Tibial nerve (tissue), 4 donors: ENCODE results near the gene MTCH2. TPM values are rescaled to one million over a fixed set of nuclear protein-coding genes. Genes with fewer than 3 reads are reported as not detected.

Source experiments
- DNase-seq, 2 donors: peaks; one replicate each; pipeline ENCODE4 v3.0.0-alpha.2; 2019; ENCODE audit warnings: low spot score in 2 of 2
- H3K27ac ChIP-seq, 4 donors: fragments of 200-600 bp; sonication (generic) in 3 of 4; one replicate each; pipeline ENCODE4 v1.5.1; 2017 to 2019; ENCODE audit warnings: mild to moderate bottlenecking in 1 of 4
- H3K27me3 ChIP-seq, 2 donors: fragments of 200-600 bp; sonication (generic) in 1 of 2; one replicate each; pipeline versions ENCODE4 v1.5.1 to v1.6.0; 2017 to 2019
- H3K36me3 ChIP-seq, 3 donors: fragments of 200-600 bp; sonication (generic); one replicate each; pipeline ENCODE4 v1.5.1; 2018 to 2019
- H3K4me1 ChIP-seq, 4 donors: fragments of 200-600 bp; sonication (generic) in 3 of 4; one replicate each; pipeline ENCODE4 v1.5.1; 2017 to 2019
- H3K4me3 ChIP-seq, 4 donors: fragments of 200-600 bp; sonication (generic) in 3 of 4; one replicate each; pipeline ENCODE4 v1.5.1; 2017 to 2019; ENCODE audit warnings: mild to moderate bottlenecking in 1 of 4, moderate library complexity in 1 of 4
- H3K9me3 ChIP-seq, 4 donors: fragments of 200-600 bp; sonication (generic) in 3 of 4; one replicate each; pipeline ENCODE4 v1.5.1; 2017 to 2019
- EP300 ChIP-seq, 2 donors: sonication (generic); formaldehyde crosslinking; IDR thresholded peaks; one replicate each; pipeline ENCODE4 v1.6.1; 2017; ENCODE audit warnings: antibody characterized with exemption in 2 of 2, mild to moderate bottlenecking in 1 of 2
- POLR2A ChIP-seq, 2 donors: fragments of 450-650 bp; IDR thresholded peaks; one replicate each; pipeline ENCODE4 v1.6.1; 2017; ENCODE audit warnings: antibody characterized with exemption in 2 of 2, mild to moderate bottlenecking in 2 of 2, moderate library complexity in 2 of 2
- WGBS, 2 donors: methylation state at CpG; one replicate each; pipeline ENCODE4 v1.1.5; 2018; 5-methylcytosine and 5-hydroxymethylcytosine counted together
- total RNA-seq, 4 donors: library from RNA; depleted of rRNA; stranded (reverse); fragments of >200 nt; gene quantifications; one replicate each; pipeline ENCODE4 v1.1.0, GENCODE V29; 2016
- TF ChIP-seq, protein P1 (sequence below), 5 experiments: fragments of 200-600 bp in 3 of 5; fragments of 450-650 bp in 2 of 5; sonication (generic) in 3 of 5; IDR thresholded peaks; one replicate each; pipeline ENCODE4 v1.5.1; 2016 to 2019; ENCODE audit warnings: antibody characterized with exemption in 5 of 5, mild to moderate bottlenecking in 3 of 5, moderate library complexity in 2 of 5

MTCH2 gene
- total RNA-seq, 4 donors from 2014 or later: 33.0 to 50.2 (median 36.3) TPM

GRCh38 chr11:47631473-47631872 lies 10.9 kb downstream of the MTCH2 start:
- H3K9me3 ChIP-seq: no peaks in the 10 kb centered on the region
- H3K36me3 ChIP-seq: peaks cover 4 to 93% (median 25%) of the 10 kb centered on the region in 3 donors
- no peak overlapping the region for H3K27ac ChIP-seq
- no peak for DNase-seq
- 47 to 49% methylated on average over 5 of the region's 5 CpGs for WGBS, 2 donors
- TF ChIP-seq EP300 (IDR thresholded peaks at IDR 0.05): no peak
- TF ChIP-seq, protein P1, sequence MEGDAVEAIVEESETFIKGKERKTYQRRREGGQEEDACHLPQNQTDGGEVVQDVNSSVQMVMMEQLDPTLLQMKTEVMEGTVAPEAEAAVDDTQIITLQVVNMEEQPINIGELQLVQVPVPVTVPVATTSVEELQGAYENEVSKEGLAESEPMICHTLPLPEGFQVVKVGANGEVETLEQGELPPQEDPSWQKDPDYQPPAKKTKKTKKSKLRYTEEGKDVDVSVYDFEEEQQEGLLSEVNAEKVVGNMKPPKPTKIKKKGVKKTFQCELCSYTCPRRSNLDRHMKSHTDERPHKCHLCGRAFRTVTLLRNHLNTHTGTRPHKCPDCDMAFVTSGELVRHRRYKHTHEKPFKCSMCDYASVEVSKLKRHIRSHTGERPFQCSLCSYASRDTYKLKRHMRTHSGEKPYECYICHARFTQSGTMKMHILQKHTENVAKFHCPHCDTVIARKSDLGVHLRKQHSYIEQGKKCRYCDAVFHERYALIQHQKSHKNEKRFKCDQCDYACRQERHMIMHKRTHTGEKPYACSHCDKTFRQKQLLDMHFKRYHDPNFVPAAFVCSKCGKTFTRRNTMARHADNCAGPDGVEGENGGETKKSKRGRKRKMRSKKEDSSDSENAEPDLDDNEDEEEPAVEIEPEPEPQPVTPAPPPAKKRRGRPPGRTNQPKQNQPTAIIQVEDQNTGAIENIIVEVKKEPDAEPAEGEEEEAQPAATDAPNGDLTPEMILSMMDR (IDR thresholded peaks at IDR 0.05): no peak
- H3K4me1 ChIP-seq: no peaks in the 10 kb centered on the region
- H3K4me3 ChIP-seq: no peak overlapping the region
- no peaks in the 10 kb centered on the region for H3K27me3 ChIP-seq

DNA sequence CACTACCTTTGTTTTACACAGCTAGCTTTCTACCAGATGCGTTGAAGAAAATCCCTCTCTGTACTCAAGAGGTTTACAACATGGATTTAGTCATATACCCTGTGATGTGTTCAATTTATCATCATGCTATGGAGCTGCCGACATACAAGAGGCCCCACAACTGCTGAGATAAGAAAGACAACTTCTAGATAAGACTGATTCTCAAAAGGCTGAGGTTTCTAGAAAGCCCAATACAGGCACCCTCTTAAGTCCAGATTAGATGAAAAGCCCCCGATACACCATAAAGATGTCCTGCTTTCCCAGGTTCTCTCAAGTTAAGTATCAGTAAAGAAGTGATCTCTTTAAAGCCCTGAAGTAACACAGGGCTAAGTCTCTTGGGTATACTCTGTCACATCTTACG lies 14.3 kb downstream of the MTCH2 start:
- peaks cover 2 to 96% (median 33%) of the 10 kb centered on the region in 3 donors for H3K36me3 ChIP-seq
- WGBS, 2 donors: 86 to 89% methylated on average over 4 of the region's 4 CpGs
- no peaks in the 10 kb centered on the region for H3K9me3 ChIP-seq
- no peak overlapping the region for H3K4me3 ChIP-seq
- TF ChIP-seq EP300 (IDR thresholded peaks at IDR 0.05) (no peak), POLR2A (IDR thresholded peaks at IDR 0.05) (no peak)
- TF ChIP-seq, protein P1 (IDR thresholded peaks at IDR 0.05): no peak
- H3K27me3 ChIP-seq: no peaks in the 10 kb centered on the region
- no peaks in the 10 kb centered on the region for H3K4me1 ChIP-seq
- no peak for DNase-seq
- no peak overlapping the region for H3K27ac ChIP-seq

GRCh38 chr11:47626234-47626633 lies 16.1 kb downstream of the MTCH2 start:
- no peaks in the 10 kb centered on the region for H3K9me3 ChIP-seq
- no peak overlapping the region for H3K4me3 ChIP-seq
- 88 to 92% methylated on average over 8 of the region's 8 CpGs for WGBS, 2 donors
- H3K27me3 ChIP-seq: no peaks in the 10 kb centered on the region
- no peak for DNase-seq
- peaks cover 2 to 98% (median 33%) of the 10 kb centered on the region in 3 donors for H3K36me3 ChIP-seq
- H3K4me1 ChIP-seq: no peaks in the 10 kb centered on the region
- no peak overlapping the region for H3K27ac ChIP-seq
- no peak for TF ChIP-seq EP300 (IDR thresholded peaks at IDR 0.05)

DNA sequence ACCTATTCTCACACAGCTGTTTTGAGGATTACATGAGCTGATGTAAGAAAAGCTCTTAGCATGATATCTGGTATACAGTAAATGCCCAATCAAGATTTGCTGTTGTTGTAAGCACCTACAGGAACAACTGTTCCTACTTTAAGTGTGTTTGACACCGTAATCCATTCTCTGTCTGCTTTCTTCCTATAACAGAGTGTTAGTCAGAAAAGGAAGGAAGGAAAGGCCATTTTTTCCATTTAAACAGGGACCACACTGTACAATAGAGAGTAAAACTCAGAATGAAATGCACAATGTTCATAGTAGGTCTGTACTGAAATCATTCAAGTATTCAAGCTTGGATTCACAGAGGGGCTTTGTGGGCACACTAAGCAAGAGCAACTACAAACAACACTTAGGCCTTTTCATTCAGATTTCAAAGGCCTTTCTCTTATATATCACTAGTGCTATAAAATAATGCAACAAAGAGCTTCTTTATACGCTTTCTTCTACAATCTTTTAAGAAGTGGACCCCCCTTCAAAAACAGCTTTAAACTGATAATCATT lies 21.5 kb downstream of the MTCH2 start:
- TF ChIP-seq, protein P1 (IDR thresholded peaks at IDR 0.05): no peak
- TF ChIP-seq POLR2A (IDR thresholded peaks at IDR 0.05) (no peak), EP300 (IDR thresholded peaks at IDR 0.05) (no peak)
- H3K9me3 ChIP-seq: no peaks in the 10 kb centered on the region

DNA sequence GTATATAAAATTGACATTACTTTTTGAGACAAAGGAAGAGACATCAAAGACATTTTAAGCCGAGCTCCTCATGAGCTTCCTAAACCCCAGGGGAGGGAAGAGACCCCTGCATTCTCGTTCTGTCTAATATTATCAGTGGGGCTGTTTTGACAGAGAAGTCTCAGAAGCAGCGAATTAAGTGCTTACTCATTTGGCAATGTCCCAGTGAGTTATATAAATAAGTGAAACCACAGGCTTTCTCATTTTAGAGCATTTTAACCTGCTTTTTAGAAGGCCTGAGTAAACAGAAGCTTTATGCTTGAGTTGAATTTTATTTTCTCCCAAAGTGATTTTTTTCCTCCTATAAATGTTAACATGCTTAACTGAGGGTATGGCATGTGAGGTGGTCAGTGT lies 24.9 kb downstream of the MTCH2 start:
- Histone ChIP-seq H3K9me3 (no peaks in the 10 kb centered on the region), H3K27ac (peak overlapping the region in 2 of 4 donors; percentile 27 to 36), H3K27me3 (no peaks in the 10 kb centered on the region), H3K4me1 (peaks cover 0 to 30% (median 4%) of the 10 kb centered on the region in 4 donors), H3K36me3 (peaks cover 0 to 48% (median 0%) of the 10 kb centered on the region in 3 donors), H3K4me3 (no peak overlapping the region)
- no peak for DNase-seq
- TF ChIP-seq POLR2A (IDR thresholded peaks at IDR 0.05) (no peak), EP300 (IDR thresholded peaks at IDR 0.05) (no peak)
- TF ChIP-seq, protein P1 (IDR thresholded peaks at IDR 0.05): no peak
- 31 to 36% methylated on average over 3 of the region's 3 CpGs for WGBS, 2 donors

More for the DNA sequence above, 21.5 kb downstream of the MTCH2 start:
- H3K4me3 ChIP-seq: no peak overlapping the region
- no peaks in the 10 kb centered on the region for H3K27me3 ChIP-seq
- peaks cover 0 to 30% (median 4%) of the 10 kb centered on the region in 4 donors for H3K4me1 ChIP-seq
- peaks cover 2 to 81% (median 8%) of the 10 kb centered on the region in 3 donors for H3K36me3 ChIP-seq
- DNase-seq: no peak
- H3K27ac ChIP-seq: peak overlapping the region in 2 of 4 donors; percentile 10 to 33
- WGBS, 2 donors: 47 to 54% methylated on average over 2 of the region's 2 CpGs
